HG03025 (cell line): ENCODE data around the gene CAMTA1.

Experiments used
- ATAC-seq: cut with Tn5 transposase; IDR thresholded peaks from one replicate; pipeline ENCODE4 v1.9.1; 2021; ENCODE audit warnings: mild to moderate bottlenecking, moderate library complexity; ENCODE audit not compliant: unreplicated experiment, low FRiP score

Gene CAMTA1

DNA sequence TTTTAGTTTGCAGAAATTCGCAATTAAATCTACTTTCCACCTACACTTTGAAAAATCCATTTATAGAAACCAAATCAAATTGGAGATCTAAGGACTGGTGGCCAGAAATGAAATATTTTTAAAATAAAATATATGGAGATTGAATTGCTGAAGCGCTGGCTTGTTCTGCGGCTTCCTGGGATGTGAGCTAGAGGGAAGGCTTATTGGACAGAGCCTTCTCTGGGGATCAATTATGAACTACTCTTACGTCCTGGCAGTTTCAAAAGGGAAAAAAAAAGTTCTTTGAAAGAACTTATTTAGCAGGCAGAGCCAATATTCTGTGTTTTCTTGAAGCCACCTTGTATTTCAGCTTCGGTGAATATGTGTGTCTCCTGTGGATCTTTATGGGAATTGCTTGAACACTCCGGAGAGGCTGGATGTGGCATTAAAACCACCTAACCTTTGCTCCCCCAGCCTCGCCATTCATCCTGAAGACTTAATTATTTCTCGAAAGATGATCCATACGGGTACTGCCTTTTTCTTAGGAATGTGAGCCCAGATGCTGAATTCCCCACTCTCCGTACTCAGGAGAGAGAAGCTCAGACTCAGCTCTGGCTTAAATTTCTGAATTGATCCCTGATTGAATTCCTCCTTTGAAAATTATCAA, 506.9 kb downstream of the CAMTA1 start:
- no peak for ATAC-seq

DNA sequence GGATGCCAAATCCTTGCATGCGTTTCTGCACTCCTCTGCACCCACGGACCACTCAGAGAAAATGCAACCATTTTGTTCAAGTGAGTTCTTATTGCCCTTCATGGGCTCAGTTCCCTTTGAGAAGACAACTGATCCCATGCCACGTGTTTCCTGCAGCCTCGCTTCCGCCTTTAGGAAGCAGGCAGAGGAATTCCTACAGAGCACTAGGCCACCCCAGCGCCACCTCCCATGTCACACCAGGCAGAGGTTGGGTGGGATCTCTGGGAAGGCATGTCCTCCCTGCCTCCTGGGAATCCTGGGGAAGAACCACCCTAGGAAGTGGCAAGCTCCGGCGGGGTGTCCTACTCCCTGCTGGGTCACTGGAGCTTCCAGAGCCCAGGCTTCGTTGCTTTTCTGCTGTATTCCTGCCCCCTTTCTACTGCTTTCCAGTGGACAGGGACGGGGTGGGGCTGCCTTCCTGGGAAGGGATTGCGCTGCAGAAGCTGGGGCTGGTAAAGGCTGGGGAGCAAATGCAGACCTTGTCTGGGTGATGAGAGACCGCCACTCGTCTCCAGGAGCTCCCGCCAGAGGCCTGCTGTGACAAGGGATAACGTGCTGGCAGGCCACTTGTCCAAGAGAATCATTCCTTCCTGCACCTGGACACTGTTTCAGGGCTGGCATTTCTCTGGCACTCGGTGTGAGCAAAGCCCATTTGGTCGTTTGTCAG, 507.6 kb downstream of the CAMTA1 start:
- no peak for ATAC-seq

GRCh38 chr1:7293702-7294629, 508.7 kb downstream of the CAMTA1 start:
- ATAC-seq = no peak

DNA sequence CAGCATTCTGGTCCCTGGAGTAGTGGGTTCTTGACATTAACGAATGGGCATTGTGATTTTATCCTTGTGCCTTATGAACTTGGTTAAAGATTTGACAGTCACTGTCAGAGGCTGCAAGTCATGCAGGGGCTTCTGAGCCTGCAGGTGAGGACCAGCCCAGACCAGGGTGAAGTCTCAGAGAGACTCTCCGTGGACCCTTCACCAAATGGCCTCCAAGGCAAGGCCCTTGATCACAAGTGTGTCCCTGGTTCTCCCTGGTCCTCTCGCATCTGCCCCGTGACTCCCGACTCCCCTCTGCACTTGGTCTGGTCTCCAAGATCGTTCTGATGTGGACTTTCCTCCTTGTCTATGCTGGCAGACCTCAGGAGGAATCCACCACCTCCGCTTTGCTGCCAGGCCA, 509.4 kb downstream of the CAMTA1 start:
- ATAC-seq = no peak

- ATAC-seq = no peak
Observed at GRCh38 chr1:7295946-7296345, 510.7 kb downstream of the CAMTA1 start.

- ATAC-seq = no peak
Observed at GRCh38 chr1:7296968-7297367, 511.7 kb downstream of the CAMTA1 start.

DNA sequence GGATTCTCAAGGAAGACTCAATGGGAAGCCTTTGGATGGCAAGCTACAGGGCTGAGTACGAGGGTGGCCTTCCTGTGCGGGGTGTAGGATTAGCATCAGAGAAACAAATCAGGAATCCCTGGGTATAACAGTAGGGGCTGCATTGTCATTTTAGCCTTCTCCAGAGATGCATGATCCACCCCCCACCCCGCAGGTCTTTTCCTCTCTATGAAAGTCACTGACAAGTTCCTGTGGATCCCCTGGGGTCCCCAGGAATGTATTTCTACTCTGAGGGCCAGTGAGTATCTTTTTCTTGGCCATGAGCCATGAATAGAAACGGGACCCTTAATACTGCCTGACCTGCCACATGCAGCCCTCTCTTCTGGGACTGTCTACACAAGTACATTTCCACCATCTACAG, 512.9 kb downstream of the CAMTA1 start:
- ATAC-seq = no peak

GRCh38 chr1:7298749-7299151, 513.5 kb downstream of the CAMTA1 start:
- ATAC-seq = no peak

GRCh38 chr1:7299329-7299799, 514.1 kb downstream of the CAMTA1 start:
- ATAC-seq = no peak

DNA sequence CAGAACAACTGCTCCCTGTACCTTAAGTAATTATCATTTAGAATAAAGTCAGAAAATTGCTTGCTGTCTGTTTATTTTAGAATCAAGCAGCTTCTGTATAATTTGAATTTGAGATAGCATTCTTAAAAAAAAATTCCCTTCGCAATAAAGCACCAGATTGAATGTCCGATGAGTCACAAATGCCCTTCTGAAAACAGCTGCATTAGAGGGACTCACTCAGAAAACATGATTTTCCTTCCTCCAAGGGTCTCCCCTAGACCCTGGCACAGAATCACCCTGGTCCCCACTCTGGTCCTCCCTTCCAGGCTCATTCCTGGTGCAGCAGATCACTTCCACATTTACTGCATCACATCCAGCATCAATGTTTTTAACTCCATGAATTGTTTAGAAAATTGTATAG, 514.7 kb downstream of the CAMTA1 start:
- ATAC-seq = no peak

DNA sequence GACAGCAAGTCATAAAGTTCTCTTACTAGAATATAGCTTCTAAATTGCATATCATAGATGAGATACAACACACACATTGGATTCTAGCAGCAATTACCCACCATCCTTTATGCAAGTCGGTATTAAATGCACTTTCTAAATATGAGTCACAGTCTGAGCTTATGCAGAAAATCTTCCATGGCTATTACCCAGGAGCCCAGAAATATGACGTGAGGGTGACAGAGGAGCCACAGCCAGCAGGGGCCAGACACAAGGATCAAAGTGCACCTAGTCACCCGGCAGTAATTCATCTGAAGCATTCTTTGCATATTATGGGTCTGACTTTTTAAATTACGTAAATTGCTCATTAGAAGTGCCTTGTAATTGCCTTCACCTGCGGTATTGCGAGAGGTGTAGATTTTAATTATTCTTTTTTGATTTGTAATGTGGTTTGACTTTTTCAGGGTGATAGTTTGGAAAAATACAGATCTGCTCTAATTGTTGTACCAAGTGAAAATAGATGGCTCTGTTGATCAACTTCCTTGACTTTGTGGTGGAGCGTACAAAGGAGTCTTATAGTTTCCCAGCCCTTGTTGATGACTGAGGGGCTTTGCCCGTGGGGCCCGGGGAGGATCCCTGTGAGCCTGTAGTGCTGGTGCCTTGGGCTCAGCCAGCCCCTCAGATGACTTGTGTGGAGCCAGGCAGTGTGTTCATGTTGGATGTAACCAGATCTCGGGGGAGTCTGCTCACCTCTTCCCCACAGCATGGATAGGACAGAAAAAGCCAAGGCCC, 515.8 kb downstream of the CAMTA1 start:
- no peak for ATAC-seq

DNA sequence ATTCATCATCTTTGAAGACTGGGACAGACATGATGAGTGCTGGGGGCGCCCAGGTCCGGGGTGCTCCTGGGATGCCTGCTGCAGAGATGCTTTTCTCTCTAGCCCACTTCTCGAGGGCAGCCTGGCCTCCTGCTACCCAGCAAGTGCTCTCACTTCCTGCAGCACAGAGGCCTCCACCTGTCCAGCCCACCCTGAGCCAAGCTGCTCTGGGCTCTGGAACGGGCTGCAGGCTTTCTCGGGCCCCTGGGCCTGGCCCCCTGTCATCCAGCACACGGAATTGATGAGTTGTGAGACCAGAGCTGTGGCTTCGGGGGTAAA, 516.4 kb downstream of the CAMTA1 start:
- ATAC-seq = no peak

DNA sequence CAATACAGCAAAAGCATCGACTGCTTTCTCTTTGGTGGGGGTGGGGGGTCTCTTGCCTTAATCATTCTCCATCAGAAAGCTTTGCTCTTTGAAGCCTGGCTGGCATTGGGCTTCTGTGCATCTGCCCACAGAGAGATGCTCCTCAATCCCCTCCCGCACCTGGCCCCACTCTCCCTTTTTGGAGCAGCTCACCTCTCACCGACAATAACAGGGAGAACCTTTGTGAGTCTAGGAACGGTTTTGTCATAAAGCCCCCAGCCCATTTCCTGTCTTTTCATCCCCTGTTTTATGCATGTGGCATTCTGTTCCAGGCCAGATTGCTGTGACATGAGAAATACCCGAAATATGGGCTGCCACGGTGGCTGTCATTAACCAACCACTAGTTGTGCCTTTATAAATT, 516.9 kb downstream of the CAMTA1 start:
- no peak for ATAC-seq

- ATAC-seq = no peak
Observed at GRCh38 chr1:7302873-7303272, 517.6 kb downstream of the CAMTA1 start.

DNA sequence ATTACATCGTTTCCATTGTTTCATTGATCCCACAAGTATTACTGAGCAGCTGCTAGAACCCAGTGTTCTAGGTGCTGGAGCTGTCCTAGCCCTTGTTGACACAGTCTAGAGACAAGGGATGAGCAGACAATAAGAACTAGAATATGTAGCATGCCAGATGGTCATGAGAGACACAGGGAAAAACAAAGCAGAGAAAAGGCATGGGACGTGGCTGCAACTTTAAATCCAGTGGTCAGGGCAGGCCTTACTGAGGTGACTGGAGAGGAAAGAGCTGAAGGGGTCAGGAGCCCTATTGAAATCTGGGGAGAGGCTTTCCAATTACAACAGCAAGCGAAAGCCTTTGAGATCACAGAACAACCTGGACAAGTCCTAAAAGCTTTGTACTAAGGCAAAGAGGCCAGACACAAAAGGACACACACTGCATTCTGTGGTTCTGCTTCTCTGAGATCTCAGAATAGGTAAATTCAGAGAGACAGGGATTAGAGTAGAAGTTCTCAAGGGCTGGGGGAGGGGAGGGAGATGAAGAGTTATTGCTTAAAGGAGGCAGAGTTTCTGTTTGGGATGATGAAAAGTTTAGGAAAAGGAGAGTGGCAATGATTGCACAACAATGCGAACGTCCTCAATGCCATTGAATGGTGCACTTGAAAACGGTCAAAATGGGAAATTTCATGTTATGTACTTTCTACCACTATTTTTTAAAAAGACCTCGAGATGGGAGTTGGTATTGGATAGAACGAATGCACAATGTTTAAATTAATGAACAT, 518.5 kb downstream of the CAMTA1 start:
- no peak for ATAC-seq

GRCh38 chr1:7313081-7313546, 527.9 kb downstream of the CAMTA1 start:
- no peak for ATAC-seq

DNA sequence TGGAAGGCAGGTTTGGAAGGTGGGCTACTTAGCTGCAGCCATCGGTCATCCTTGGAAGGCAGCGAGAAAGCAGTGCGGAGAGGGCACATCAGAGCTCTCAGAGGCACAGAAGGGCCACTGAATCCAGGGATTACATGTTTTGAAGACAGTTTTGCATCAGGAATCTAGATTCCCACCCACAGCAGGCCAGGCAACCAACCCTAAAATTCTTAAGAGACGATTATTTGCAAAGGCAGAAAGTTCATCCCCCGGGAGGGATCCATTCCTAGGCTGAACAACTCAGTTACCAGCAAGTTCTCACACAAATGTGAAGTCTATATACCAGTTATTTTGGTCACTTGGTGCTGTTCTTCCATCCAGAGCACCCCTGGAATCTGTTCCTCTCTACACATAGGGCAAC, 528.6 kb downstream of the CAMTA1 start:
- no peak for ATAC-seq

- ATAC-seq = no peak
Observed at GRCh38 chr1:7315316-7315715, 530.1 kb downstream of the CAMTA1 start.

DNA sequence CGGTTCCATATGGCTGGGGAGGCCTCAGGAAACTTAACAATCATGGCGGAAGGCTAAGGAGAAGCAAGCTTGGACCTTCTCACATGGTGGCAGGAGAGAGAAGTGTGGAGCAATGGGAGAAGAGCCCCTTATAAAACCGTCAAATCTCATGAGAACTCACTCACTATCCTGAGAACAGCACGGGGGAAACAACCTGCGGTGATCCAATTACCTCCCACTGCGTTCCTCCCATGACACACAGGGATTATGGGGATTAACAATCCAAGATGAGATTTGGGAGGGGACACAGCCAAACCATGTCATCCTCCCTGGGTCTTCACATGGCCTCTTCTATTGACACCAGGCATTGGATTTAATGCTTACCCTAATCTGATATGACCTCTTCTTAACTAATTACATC, 530.7 kb downstream of the CAMTA1 start:
- no peak for ATAC-seq

DNA sequence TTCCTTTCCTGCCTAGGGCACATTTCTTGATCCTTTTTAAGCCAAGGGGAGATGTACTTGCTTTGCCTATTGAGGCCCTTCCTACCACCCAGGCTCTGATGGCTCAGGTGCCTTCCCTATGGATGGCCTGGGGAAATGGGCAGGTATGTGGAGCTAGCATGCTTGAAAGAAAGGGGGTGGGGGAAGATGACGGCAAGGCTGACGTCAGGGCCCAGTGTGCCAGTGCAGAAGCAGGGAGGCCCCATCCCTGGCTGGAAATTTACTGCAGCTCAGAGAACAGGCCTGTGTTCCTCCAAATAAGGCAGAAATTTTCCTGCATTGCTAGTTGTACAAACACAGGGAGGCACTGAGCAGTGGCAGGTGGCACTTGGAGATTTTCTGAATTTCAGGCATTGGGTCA, 532.6 kb downstream of the CAMTA1 start:
- no peak for ATAC-seq
